ENCODE data around the gene ZNF595.
"Not testable (repeated sequence)": the region's sequence is repeated elsewhere in the genome, so short reads cannot be mapped to it uniquely, and the experiment has no call there.

Gene ZNF595

GRCh38 chr4:86559-87324, 33.6 kb downstream of the ZNF595 start:
- not testable (repeated sequence) for DNase-seq

- no peak for DNase-seq
Observed at GRCh38 chr4:98386-98785, 45.3 kb downstream of the ZNF595 start.

- DNase-seq: no peak
Observed at GRCh38 chr4:99863-100262, 46.7 kb downstream of the ZNF595 start.

- DNase-seq: no peak
Observed at GRCh38 chr4:107083-107443, 53.9 kb downstream of the ZNF595 start.

GRCh38 chr4:107444-108429, 54.6 kb downstream of the ZNF595 start:
- no peak for DNase-seq

- DNase-seq: no peak
Observed at GRCh38 chr4:112771-113170, 59.6 kb downstream of the ZNF595 start.

- no peak for DNase-seq
Observed at GRCh38 chr4:113732-114131, 60.6 kb downstream of the ZNF595 start.

- no peak for DNase-seq
Observed at GRCh38 chr4:114149-114548, 61.0 kb downstream of the ZNF595 start.

- DNase-seq: no peak
Observed at GRCh38 chr4:116499-116898, 63.4 kb downstream of the ZNF595 start.

- no peak for DNase-seq
Observed at GRCh38 chr4:120616-121015, 67.5 kb downstream of the ZNF595 start.

GRCh38 chr4:121408-122084, 68.4 kb downstream of the ZNF595 start:
- DNase-seq: no peak

- not testable (repeated sequence) for DNase-seq
Observed at GRCh38 chr4:123922-124274, 70.8 kb downstream of the ZNF595 start.

GRCh38 chr4:124275-125081, 71.4 kb downstream of the ZNF595 start, which contains the start of gene ZNF718:
ZNF718 (plus strand) TSS chr4:124501; CDS start chr4:124671, 170 bp downstream.
- peak; percentile 78 to 86 for DNase-seq

- peak in 1 of 2 donors; percentile 18 for DNase-seq
Observed at GRCh38 chr4:125091-125771, 72.1 kb downstream of the ZNF595 start.

GRCh38 chr4:125833-126232, 72.7 kb downstream of the ZNF595 start:
- DNase-seq: no peak

- no peak for DNase-seq
Observed at GRCh38 chr4:132483-132882, 79.4 kb downstream of the ZNF595 start.

All from stimulated activated CD4-positive, alpha-beta T cell treated with anti-CD3 and anti-CD28 coated beads, Interleukin-2, amount 100 ng/mL, for 48 hours (primary cell).